SIG-M5 treated with dmso at 0.1 percent for 504 hours (cell line): Measurements from ENCODE around the gene AIPL1.

ENCODE experiments used
- DNase-seq: peaks from one replicate; lab custom pipeline; 2025; ENCODE audit not compliant: unreplicated experiment; lab: John Stamatoyannopoulos, UW

The AIPL1 gene

GRCh38 chr17:6421700-6422604 is 13.0 kb downstream of the AIPL1 start:
- peak; percentile 61 for DNase-seq

GRCh38 chr17:6420173-6420641 is 14.7 kb downstream of the AIPL1 start:
- no peak for DNase-seq

DNA sequence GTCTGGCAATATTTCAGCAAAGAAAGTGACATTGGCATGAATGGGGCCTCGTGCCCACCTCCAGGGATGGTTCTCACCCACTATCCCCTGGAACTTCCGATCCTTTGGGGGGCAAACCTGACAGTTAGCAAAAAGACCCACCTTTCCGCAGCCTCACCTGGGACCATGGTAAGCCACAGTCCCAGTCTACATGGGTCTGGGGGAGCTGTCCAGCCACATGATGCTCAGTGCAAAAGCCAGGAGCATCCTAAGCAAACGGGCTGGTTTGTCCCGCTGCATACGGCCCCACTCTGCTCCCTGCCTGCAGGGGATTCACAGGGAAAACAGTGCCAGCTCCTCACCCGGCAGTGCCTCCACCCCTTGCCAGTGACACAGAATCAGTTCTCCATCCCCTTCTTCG is 19.3 kb downstream of the AIPL1 start:
- DNase-seq: no peak

DNA sequence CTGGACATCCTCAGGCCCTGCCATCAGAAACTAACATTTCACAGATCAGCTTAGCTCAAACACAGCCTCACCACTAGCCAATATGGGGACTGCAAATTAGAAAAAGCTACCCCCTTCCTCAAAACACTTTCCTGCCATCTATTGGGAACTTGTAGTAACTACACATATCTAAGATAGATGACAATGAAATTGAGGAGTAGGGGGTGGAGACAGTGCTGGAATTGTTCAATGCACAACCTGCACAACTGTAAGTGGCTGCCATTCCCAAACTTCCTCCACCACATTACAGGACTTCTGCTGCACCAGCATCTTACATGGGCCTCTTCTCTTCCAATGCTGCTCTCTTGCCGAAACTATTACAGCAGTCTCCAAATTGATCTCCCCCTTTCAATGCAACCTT is 21.9 kb downstream of the AIPL1 start:
- peak; percentile 50 for DNase-seq

DNA sequence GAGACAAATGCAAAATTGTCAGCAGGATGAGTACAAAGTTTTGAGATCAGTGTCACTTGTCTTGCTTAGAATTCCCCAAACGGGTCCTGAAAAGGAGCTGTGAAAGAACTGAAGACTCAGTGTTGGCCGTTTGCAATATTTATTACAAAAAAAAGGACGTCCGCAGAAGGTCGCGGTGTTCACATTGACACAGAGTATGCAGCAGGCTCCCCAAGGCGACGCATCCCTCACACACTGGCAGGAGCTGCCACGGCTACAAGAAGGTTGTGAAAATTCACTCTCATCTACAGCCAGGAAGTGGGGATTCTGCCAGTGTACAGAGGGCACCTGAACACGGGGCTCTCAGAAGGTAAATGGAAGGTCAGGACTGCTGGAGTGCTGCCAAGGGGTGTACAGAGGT is 26.2 kb downstream of the AIPL1 start:
- DNase-seq: no peak

GRCh38 chr17:6408276-6408675 is 26.6 kb downstream of the AIPL1 start:
- no peak for DNase-seq

DNA sequence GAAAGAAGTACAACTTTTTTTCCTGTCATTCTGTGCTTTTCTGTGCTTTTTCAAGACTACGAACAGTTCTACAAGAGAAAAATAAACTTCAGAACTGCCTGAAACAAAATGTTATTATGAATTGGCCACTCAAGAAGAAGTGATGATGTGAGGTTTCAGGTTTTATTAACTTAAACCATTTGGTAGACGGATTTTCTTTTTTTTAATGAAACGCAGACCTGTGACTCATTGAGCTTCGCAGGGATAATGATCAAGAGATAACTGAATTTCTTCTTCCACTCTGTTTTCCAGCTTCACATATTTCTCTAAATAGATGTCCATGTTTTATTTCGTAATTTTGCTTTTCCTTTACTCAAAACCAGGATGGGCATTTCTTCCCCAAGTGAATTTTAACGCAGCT is 32.7 kb downstream of the AIPL1 start:
- DNase-seq: no peak

DNA sequence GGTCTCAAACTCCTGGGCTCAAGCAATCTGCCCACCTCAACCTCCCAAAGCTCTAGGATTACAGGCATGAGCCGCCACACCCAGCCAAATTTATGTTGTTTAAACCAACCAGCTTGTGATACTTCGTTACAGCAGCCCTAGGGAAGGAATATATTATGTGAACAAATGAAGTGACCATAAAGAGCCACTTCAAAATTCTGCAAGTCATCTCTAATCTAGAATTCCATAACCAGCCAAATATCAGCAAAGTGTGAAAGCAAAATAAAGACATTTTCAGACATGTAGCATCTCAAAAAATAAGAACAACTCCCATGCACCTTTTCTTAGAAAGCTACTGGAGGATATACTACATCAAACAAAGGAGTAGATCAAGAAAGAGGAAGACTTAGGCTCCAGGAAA is 36.0 kb downstream of the AIPL1 start:
- no peak for DNase-seq

GRCh38 chr17:6394055-6394606 is 40.8 kb downstream of the AIPL1 start:
- DNase-seq: no peak

DNA sequence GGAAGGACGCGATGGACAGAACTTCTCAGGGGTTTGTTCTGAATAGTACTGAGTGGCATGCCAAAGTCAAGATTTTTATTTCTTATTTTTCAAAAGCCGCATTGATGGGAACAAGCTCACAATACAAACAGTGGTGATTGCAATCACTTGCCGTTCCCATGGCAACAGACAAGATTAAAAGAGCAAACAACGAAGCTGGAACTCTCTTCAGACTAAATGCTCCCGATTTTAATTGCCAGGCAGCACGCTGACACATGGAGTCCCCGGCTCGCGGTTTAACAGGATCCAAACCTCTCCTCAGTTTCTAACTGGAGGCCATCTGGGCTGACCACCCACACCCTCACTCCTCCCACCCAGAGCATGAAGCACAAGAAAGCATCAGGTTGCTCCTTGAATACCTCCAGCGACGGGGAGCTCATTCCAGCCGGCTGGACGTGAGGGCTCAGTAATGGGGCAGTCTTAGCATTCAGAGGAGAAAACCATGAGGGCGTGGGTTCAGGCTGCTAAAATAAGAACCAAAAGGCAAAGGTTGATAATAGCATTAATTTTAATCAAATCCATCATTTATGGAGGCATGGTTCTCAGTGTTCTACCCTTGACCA is 41.5 kb downstream of the AIPL1 start:
- no peak for DNase-seq

DNA sequence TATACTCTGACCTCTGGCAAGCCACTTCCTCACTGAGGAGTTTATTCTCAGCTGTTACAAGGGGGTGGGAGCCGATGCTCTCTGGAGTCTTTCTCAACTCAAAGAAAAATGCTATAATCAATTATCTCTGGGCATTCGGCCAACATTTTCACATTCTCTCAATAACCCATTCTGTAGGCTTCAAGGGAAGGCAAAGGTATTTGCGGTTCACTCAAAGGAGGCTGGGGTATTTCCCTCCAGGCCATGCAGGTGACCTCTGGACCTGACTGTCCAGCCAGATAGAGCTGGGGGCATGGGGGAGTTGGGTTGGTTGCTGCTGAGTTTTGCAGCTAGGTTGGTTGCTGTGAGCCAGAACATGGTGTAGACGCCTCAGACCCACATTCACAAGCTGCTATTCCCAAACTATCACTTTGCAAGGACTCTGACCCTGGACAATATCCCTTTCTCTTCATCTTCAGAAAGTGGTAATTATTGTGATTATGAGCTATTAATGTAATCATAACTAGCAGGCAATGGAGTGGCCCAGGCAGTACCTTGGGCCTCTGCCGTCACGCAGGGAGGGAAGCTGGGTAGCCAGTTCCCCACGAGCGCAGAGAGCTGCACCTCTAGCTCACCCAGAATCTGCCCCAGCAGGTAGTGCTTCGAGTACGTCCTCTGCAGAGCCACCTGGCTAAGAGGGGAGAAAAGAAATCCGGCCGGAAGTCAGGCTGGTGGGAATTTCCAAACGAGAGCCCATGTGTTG is 42.1 kb downstream of the AIPL1 start:
- DNase-seq: no peak

GRCh38 chr17:6388416-6388815 is 46.5 kb downstream of the AIPL1 start:
- no peak for DNase-seq

GRCh38 chr17:6387858-6388257 is 47.1 kb downstream of the AIPL1 start:
- DNase-seq: no peak

DNA sequence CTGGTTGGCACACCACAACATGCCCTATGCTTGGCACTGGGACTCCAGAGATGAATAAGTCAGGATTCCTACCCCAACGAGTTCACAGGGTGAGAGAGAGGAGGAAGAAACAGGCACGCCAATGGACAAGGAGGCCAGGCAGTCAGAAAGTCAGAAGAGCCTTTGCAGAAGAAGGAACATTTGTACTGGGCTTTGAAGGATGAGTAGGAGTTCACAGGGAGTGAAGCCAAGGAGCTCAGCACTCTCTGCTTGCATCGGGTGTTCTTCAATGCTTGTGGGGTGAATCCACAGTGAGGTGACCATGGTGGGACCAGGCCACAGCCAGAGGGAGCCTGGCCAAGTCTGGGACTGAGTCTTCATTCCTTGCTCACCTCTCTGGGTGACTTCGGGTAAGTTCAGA is 47.5 kb downstream of the AIPL1 start:
- DNase-seq: no peak

GRCh38 chr17:6386041-6386630 is 48.8 kb downstream of the AIPL1 start:
- DNase-seq: no peak

DNA sequence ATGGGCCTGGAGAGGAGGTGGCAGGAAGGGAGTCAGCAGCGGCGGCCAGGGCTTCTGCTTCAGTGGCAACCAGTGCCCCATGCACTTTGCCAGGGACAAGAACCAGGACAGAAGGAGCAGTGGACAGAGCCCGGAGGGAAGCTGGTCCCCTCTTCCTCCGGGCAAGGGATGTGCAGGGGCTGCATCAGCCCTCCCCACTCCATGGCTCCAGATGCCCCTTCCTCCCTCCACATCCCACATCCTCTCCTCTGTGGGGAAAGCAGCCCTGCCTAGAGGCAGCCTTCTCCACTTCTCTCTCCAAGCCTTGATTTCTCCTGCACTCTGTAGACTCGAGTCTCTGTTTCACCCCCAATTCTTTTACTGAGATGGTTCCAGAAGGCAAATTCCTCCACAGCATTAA is 50.4 kb downstream of the AIPL1 start:
- no peak for DNase-seq

GRCh38 chr17:6381526-6382465 is 53.1 kb downstream of the AIPL1 start:
- DNase-seq: no peak

- no peak for DNase-seq
Observed at GRCh38 chr17:6380915-6381438, 53.9 kb downstream of the AIPL1 start.

GRCh38 chr17:6377906-6378305 is 57.0 kb downstream of the AIPL1 start:
- DNase-seq: no peak

DNA sequence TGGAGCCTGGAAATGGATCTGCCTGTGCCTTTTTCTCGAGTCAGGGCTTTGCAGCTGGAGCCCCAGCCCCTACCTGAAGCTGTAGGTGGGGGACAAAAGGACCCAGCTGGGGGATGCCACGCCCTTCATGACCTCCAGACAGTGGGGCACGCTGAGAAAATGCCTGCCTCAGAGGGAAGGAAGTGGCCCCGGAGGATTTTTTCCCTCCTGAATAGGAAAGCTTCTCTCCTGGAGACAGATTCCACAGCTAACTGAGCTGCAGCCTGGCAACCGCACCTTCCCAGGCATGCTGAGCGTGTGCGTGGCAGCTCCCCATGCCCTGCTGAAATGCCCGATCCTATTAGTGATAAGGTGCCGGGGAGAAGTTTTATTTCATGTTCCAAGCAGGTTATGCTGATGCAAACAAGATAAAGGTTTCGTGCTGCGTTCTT is 58.0 kb downstream of the AIPL1 start:
- DNase-seq: no peak
